HUES64 (cell line): Measurements from ENCODE around the gene PLA2G4E.

Experiments used
- H3K27ac ChIP-seq: 2 replicates; pipeline ENCODE4 v1.7.0; 2013; ENCODE audit warnings: low read depth, low read length, inconsistent platforms
- H3K27me3 ChIP-seq: 2 replicates; pipeline ENCODE4 v1.6.1; 2013; ENCODE audit warnings: mild to moderate bottlenecking, low read length; ENCODE audit not compliant: insufficient read depth
- H3K36me3 ChIP-seq: 2 replicates; pipeline ENCODE4 v1.6.1; 2013; ENCODE audit warnings: mild to moderate bottlenecking, low read length; ENCODE audit not compliant: insufficient read depth
- H3K4me1 ChIP-seq: 2 replicates; pipeline ENCODE4 v1.6.1; 2013; ENCODE audit warnings: mild to moderate bottlenecking, low read length, moderate library complexity; ENCODE audit not compliant: insufficient read depth
- H3K4me3 ChIP-seq: 2 replicates; pipeline ENCODE4 v1.5.1; 2013; ENCODE audit warnings: mild to moderate bottlenecking, low read length, moderate library complexity
- H3K9ac ChIP-seq: 2 replicates; pipeline ENCODE4 v1.6.1; 2013; ENCODE audit warnings: mild to moderate bottlenecking, low read depth, low read length
- H3K9me3 ChIP-seq: 2 replicates; pipeline ENCODE4 v1.6.1; 2013; ENCODE audit warnings: low read depth, low read length; ENCODE audit not compliant: insufficient read depth
- WGBS: fragments of 150-250, 120-280 bp; methylation state at CpG from one replicate; pipeline ENCODE4 v1.1.7; 2013; ENCODE audit warnings: missing lambda C conversion rate; 5-methylcytosine and 5-hydroxymethylcytosine counted together

Gene PLA2G4E

DNA sequence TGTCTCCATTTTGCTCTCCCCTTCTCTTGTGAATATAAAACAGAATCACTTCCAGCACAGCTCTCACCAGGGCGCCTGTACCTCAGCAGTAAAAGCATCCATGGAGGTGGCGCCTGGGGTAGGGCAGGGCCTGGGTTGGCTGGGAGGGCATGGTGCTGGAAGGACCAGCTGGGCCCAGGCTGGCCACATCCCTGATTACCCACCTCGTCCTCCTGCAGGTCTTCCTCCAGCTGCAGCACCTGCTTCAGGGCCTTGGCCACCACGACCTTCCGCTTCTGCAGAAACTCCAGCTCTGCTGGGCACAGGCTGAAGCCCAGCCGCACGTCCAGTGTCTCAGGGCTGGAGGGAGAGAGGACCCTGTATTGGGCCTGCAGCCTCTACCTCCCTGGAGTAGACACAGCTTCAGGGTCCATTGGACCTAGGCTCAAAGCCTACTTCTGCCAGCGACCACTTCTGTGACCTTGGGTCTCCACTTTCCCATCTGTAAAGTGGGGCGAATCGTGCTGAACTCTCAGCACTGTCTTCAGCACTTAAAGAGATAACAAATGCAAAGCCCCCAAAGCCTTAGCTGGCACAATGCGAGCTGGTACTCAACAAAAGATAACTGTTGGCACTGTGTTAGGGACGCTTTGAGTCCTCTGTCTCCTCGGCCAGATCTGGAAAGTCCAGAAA is 23.8 kb downstream of the PLA2G4E start:
- Histone ChIP-seq H3K4me3 (no peak overlapping the region), H3K27me3 (no peaks in the 10 kb centered on the region), H3K4me1 (no peaks in the 10 kb centered on the region), H3K9ac (no peak overlapping the region), H3K9me3 (no peaks in the 10 kb centered on the region), H3K36me3 (no peaks in the 10 kb centered on the region), H3K27ac (no peak overlapping the region)
- 92% methylated on average over 13 of the region's 13 CpGs for WGBS

DNA sequence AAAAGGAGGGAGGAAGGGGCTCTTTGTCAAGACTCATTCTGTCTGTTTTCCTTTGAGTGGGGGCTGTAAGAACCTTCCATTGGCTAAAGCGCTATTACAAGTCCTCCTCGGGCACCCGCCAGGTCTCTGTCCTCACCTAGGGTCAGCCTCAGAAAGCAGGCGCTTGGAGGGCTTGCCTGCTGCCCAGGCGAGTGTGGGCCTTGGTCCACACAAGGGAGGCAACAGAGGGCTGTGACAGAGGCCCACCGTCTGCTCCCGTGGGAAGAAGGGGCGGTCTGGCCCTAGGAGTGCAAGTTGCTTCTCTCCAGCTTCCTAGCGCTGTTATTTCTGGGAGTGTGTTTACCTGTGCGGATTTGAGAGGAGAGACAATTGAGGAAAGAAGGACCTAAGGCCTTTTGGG is 24.5 kb downstream of the PLA2G4E start:
- no peaks in the 10 kb centered on the region for H3K4me1 ChIP-seq
- WGBS: 92% methylated on average over 10 of the region's 10 CpGs
- no peak overlapping the region for H3K9ac ChIP-seq
- no peaks in the 10 kb centered on the region for H3K9me3 ChIP-seq
- H3K4me3 ChIP-seq: no peak overlapping the region
- H3K27ac ChIP-seq: no peak overlapping the region
- no peaks in the 10 kb centered on the region for H3K27me3 ChIP-seq
- H3K36me3 ChIP-seq: no peaks in the 10 kb centered on the region

DNA sequence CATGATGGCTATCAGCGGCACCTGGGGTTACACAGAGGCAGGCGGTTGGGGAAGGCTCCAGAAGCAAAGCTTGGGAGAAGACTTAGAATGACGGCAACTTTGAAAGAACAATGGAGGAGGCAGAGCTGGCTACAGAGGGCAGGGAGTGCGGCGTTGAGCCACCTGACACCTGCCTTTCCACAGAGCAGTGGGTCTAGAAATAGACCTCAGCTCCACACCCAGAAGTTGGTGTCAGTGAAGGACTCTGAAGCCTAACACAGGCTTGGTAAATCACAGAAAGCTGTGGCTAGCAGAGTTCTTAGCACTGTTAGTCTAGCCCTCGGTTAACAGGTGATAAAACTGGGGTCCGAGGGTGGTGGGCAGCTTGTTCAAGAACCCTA is 25.4 kb downstream of the PLA2G4E start:
- no peak overlapping the region for H3K9ac ChIP-seq
- WGBS: 93% methylated on average over 7 of the region's 7 CpGs
- H3K27ac ChIP-seq: no peak overlapping the region
- H3K36me3 ChIP-seq: no peaks in the 10 kb centered on the region
- H3K4me3 ChIP-seq: no peak overlapping the region
- no peaks in the 10 kb centered on the region for H3K27me3 ChIP-seq
- no peaks in the 10 kb centered on the region for H3K9me3 ChIP-seq
- H3K4me1 ChIP-seq: no peaks in the 10 kb centered on the region

- H3K27me3 ChIP-seq: no peaks in the 10 kb centered on the region
- WGBS: 84% methylated on average over 10 of the region's 10 CpGs
- no peak overlapping the region for H3K9ac ChIP-seq
- H3K4me1 ChIP-seq: peaks cover 5% of the 10 kb centered on the region; the same call in 1 of the 2 replicates
- H3K36me3 ChIP-seq: no peaks in the 10 kb centered on the region
- H3K4me3 ChIP-seq: no peak overlapping the region
- H3K9me3 ChIP-seq: no peaks in the 10 kb centered on the region
- H3K27ac ChIP-seq: no peak overlapping the region
Measured at GRCh38 chr15:41994772-41995475, 25.9 kb downstream of the PLA2G4E start.

DNA sequence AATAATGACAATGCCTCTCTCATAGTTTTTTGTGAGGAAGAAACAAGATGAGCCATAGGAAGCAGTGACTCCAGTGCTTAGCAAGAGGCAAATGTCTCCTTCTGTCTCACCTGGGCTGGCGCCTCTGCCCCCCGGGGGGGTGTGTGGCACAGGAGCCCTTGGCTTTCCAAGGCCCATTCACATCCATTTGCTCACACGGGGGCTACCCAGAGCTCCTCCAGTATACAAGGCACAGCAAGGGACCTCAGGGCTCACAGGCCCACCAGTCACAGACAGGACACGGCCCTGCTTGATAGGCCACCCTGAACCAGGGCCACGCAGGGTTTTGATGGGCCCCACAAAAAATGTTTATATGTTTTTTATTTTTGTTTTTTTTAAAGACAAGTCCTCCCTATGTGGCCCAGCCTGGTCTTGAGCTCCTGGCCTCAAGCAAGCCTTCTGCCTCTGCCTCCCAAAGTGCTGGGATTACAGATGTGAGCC is 26.6 kb downstream of the PLA2G4E start:
- no peak overlapping the region for H3K9ac ChIP-seq
- no peaks in the 10 kb centered on the region for H3K27me3 ChIP-seq
- no peaks in the 10 kb centered on the region for H3K9me3 ChIP-seq
- no peak overlapping the region for H3K4me3 ChIP-seq
- no peak overlapping the region for H3K27ac ChIP-seq
- H3K4me1 ChIP-seq: peaks cover 6% of the 10 kb centered on the region; the same call in 1 of the 2 replicates
- 87% methylated on average over 5 of the region's 5 CpGs for WGBS
- no peaks in the 10 kb centered on the region for H3K36me3 ChIP-seq

- Histone ChIP-seq H3K4me1 (peaks cover 6% of the 10 kb centered on the region; the same call in 1 of the 2 replicates), H3K4me3 (no peak overlapping the region), H3K27ac (no peak overlapping the region), H3K27me3 (no peaks in the 10 kb centered on the region), H3K9me3 (no peaks in the 10 kb centered on the region), H3K9ac (no peak overlapping the region), H3K36me3 (no peaks in the 10 kb centered on the region)
- 94% methylated on average over 11 of the region's 11 CpGs for WGBS
Measured at GRCh38 chr15:41993472-41994170, 27.2 kb downstream of the PLA2G4E start.

GRCh38 chr15:41992803-41993190 is 28.0 kb downstream of the PLA2G4E start:
- H3K4me3 ChIP-seq: no peak overlapping the region
- no peaks in the 10 kb centered on the region for H3K36me3 ChIP-seq
- H3K4me1 ChIP-seq: peaks cover 6% of the 10 kb centered on the region; the same call in 1 of the 2 replicates
- no peaks in the 10 kb centered on the region for H3K9me3 ChIP-seq
- no peak overlapping the region for H3K27ac ChIP-seq
- H3K9ac ChIP-seq: no peak overlapping the region
- WGBS: 94% methylated on average over 7 of the region's 7 CpGs
- no peaks in the 10 kb centered on the region for H3K27me3 ChIP-seq

GRCh38 chr15:41992151-41992802 is 28.6 kb downstream of the PLA2G4E start:
- Histone ChIP-seq H3K9ac (no peak overlapping the region), H3K27me3 (no peaks in the 10 kb centered on the region), H3K9me3 (no peaks in the 10 kb centered on the region), H3K4me3 (no peak overlapping the region), H3K36me3 (no peaks in the 10 kb centered on the region), H3K27ac (no peak overlapping the region), H3K4me1 (peaks cover 6% of the 10 kb centered on the region; the same call in 1 of the 2 replicates)
- WGBS: 90% methylated on average over 18 of the region's 18 CpGs

GRCh38 chr15:41990691-41991090 is 30.2 kb downstream of the PLA2G4E start:
- 63% methylated on average over 2 of the region's 3 CpGs for WGBS
- Histone ChIP-seq H3K4me3 (no peak overlapping the region), H3K36me3 (no peaks in the 10 kb centered on the region), H3K27ac (no peak overlapping the region), H3K4me1 (peaks cover 6% of the 10 kb centered on the region; the same call in 1 of the 2 replicates), H3K27me3 (no peaks in the 10 kb centered on the region), H3K9ac (no peak overlapping the region), H3K9me3 (no peaks in the 10 kb centered on the region)

DNA sequence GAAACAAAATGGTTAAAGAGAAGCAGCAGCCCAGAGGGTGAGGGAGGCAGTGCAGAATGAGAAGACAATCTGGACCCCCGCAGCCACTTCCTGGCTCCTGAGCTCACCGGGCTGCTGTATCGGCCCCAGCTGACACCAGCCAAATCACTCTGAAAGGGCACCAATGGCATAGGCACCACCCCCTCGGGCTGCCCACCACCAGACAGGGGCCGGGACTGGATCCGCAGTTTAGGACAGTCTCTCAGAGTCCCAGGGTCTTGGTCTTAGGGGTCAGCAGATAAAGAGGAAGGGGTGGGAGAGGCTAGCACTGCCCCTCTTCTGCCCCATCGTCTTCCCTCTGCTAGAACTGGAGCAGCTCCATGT is 30.6 kb downstream of the PLA2G4E start:
- WGBS: 68% methylated on average over 7 of the region's 7 CpGs
- Histone ChIP-seq H3K36me3 (no peaks in the 10 kb centered on the region), H3K27me3 (no peaks in the 10 kb centered on the region), H3K27ac (no peak overlapping the region), H3K4me3 (no peak overlapping the region), H3K9ac (no peak overlapping the region), H3K9me3 (no peaks in the 10 kb centered on the region), H3K4me1 (peaks cover 6% of the 10 kb centered on the region; the same call in 1 of the 2 replicates)
